ENCODE measurements around the gene LAPTM5.

LAPTM5 gene

DNA sequence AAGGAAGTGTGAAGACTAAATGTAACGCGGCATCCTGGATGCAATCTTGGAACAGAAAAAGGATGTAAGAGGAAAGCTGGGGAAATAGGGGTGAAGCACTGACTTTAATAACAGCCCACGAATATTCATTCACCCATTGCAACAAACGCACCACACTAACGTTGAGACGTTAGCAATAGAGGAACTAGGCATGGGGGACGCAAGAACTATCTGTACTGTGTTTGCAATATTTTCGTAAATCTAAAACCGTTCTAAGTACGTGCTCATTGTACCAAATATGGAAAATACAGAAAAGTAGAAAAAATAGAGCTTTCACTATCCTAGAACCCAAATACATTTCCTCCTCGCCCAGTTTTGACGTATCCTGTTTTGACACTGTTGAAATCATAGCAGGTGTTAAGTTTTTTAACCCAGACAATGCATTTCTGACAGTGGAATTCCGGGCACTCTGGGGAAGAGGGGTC, 3.9 kb downstream of the LAPTM5 start:
- Histone ChIP-seq H3K14ac (ENCODE audit: low read length) (no peak overlapping the region), H4K12ac (ENCODE audit: low read depth, low read length) (no peak overlapping the region), H2AK5ac (ENCODE audit: low read length) (no peak overlapping the region), H3K79me1 (ENCODE audit: low read length) (peaks cover 7% of the 10 kb centered on the region), H3K18ac (ENCODE audit: low read length) (no peak overlapping the region), H4K8ac (ENCODE audit: low read depth, low read length) (no peak overlapping the region), H3K4me1 (ENCODE audit: control insufficient read depth in 1 of 2, insufficient read depth in 2 of 2, low read length in 2 of 2) (peaks cover 16 to 18% of the 10 kb centered on the region in 2 experiments), H4K91ac (ENCODE audit: low read depth, low read length) (no peak overlapping the region), H3K23ac (ENCODE audit: low read length) (no peak overlapping the region), H3K27me3 (ENCODE audit: insufficient read depth, low read length) (no peaks in the 10 kb centered on the region), H3K36me3 (ENCODE audit: control insufficient read depth in 1 of 2, insufficient read depth in 2 of 2, low read length in 2 of 2) (no peaks in the 10 kb centered on the region), H2AFZ (ENCODE audit: insufficient read depth, low read length, poor library complexity) (no peak overlapping the region), H3K27ac (ENCODE audit: low read depth, low read length) (no peak overlapping the region), H3K79me2 (ENCODE audit: control insufficient read depth, insufficient read depth, low read length, poor library complexity) (no peaks in the 10 kb centered on the region), H3K4me2 (ENCODE audit: low read length) (no peak overlapping the region), H3K9me3 (ENCODE audit: insufficient read depth, low read depth, low read length) (no peaks in the 10 kb centered on the region), H3K9ac (ENCODE audit: low read length) (no peak overlapping the region), H2BK12ac (ENCODE audit: low read length) (no peak overlapping the region), H3K4ac (ENCODE audit: low read depth, low read length) (no peak overlapping the region), H2BK120ac (ENCODE audit: insufficient read depth, low read length, poor library complexity) (no peak overlapping the region), H3K4me3 (ENCODE audit: low read depth, low read length) (no peak overlapping the region), H2BK5ac (ENCODE audit: low read depth, low read length, poor library complexity) (no peak overlapping the region)
- no CpG with 5 or more reads among the region's 13 CpGs for WGBS (ENCODE audit: extremely low coverage, insufficient coverage, insufficient read length)
- DNase-seq, result peak in 1 of 2 donors; percentile 22

DNA sequence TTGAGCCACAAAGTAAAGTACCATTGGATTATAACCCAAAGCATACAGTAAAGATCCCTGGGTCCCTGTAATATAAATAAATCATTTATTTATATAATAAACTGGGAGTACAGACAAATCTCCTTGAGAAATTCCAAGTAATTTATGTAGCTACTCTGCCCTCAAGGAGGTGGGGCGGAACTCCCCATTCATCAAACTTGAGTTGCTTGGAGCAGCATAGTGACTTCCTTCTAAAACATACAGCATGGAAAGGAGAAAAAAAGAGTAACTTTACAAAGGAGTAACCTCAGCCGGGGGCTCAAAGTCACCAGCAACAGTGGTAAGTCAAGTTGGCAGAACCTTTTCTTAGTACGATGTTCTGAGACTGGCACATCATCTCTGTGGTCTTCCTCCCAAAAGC, 4.5 kb downstream of the LAPTM5 start:
- Histone ChIP-seq H3K4me2 (ENCODE audit: low read length) (no peak overlapping the region), H3K79me2 (ENCODE audit: control insufficient read depth, insufficient read depth, low read length, poor library complexity) (peaks cover 1% of the 10 kb centered on the region), H3K27me3 (ENCODE audit: insufficient read depth, low read length) (no peaks in the 10 kb centered on the region), H2AK5ac (ENCODE audit: low read length) (no peak overlapping the region), H2BK12ac (ENCODE audit: low read length) (no peak overlapping the region), H3K4me3 (ENCODE audit: low read depth, low read length) (no peak overlapping the region), H2BK5ac (ENCODE audit: low read depth, low read length, poor library complexity) (no peak overlapping the region), H2AFZ (ENCODE audit: insufficient read depth, low read length, poor library complexity) (no peak overlapping the region), H4K8ac (ENCODE audit: low read depth, low read length) (no peak overlapping the region), H3K27ac (ENCODE audit: low read depth, low read length) (no peak overlapping the region), H3K9me3 (ENCODE audit: insufficient read depth, low read depth, low read length) (no peaks in the 10 kb centered on the region), H3K18ac (ENCODE audit: low read length) (no peak overlapping the region), H4K12ac (ENCODE audit: low read depth, low read length) (no peak overlapping the region), H3K23ac (ENCODE audit: low read length) (no peak overlapping the region), H3K4ac (ENCODE audit: low read depth, low read length) (no peak overlapping the region), H3K4me1 (ENCODE audit: control insufficient read depth in 1 of 2, insufficient read depth in 2 of 2, low read length in 2 of 2) (peaks cover 18 to 21% of the 10 kb centered on the region in 2 experiments), H3K79me1 (ENCODE audit: low read length) (peaks cover 9% of the 10 kb centered on the region), H3K9ac (ENCODE audit: low read length) (no peak overlapping the region), H3K36me3 (ENCODE audit: control insufficient read depth in 1 of 2, insufficient read depth in 2 of 2, low read length in 2 of 2) (no peaks in the 10 kb centered on the region), H2BK120ac (ENCODE audit: insufficient read depth, low read length, poor library complexity) (no peak overlapping the region), H3K14ac (ENCODE audit: low read length) (no peak overlapping the region), H4K91ac (ENCODE audit: low read depth, low read length) (no peak overlapping the region)
- WGBS (ENCODE audit: extremely low coverage, insufficient coverage, insufficient read length), result no CpG with 5 or more reads among the region's 3 CpGs
- no peak for DNase-seq

GRCh38 chr1:30752651-30752908, 5.0 kb downstream of the LAPTM5 start:
- no CpG with 5 or more reads among the region's 9 CpGs for WGBS (ENCODE audit: extremely low coverage, insufficient coverage, insufficient read length)

DNA sequence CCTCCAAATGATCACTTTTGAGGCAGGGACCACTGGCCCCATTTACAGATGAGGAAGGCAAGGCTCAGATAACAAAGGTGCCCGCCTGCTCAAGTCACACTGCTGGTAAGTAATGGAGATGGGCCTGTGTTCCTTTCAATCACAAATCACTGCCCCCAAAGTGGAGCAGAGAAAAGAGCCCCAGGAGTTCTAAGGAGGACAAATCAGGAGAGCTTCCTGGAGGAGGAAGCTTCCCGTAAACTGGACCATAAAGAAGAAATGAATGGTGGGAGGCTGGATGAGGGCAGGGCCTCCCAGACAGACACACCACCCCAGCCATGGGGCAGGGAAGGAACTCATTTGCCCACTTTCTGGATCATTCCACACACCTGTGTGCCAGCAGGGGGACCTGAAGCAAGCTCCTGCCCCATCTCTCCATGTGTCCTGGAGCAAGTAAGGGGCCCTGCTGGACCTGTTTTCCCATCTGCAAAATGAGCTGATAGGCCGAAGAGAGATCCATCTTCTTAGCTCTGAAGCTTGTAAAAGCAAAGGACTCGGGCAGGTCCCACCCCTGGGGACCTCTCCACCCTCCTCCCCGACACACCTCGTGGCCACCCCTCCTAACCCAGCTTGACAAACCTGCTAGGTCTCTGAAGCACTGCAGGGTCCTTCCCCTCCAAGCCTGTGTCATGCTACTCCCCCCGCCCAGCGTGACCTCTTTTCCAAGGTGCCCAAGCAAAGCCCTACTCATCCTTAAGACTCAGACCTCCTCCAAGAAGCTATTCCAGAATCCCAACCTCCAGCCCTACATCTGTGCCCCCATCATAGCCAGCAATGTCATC, 5.5 kb downstream of the LAPTM5 start:
- peaks cover 1% of the 10 kb centered on the region for H3K79me2 ChIP-seq (ENCODE audit: control insufficient read depth, insufficient read depth, low read length, poor library complexity)
- no peak overlapping the region for H2AFZ ChIP-seq (ENCODE audit: insufficient read depth, low read length, poor library complexity)
- H4K8ac ChIP-seq (ENCODE audit: low read depth, low read length), result no peak overlapping the region
- H3K27ac ChIP-seq (ENCODE audit: low read depth, low read length), result no peak overlapping the region
- H3K36me3 ChIP-seq (ENCODE audit: control insufficient read depth in 1 of 2, insufficient read depth in 2 of 2, low read length in 2 of 2), result no peaks in the 10 kb centered on the region
- no peaks in the 10 kb centered on the region for H3K27me3 ChIP-seq (ENCODE audit: insufficient read depth, low read length)
- no peak overlapping the region for H2BK12ac ChIP-seq (ENCODE audit: low read length)
- no peak for DNase-seq
- H2AK5ac ChIP-seq (ENCODE audit: low read length), result peak overlapping the region; percentile 26
- H3K4ac ChIP-seq (ENCODE audit: low read depth, low read length), result no peak overlapping the region
- no peak overlapping the region for H3K18ac ChIP-seq (ENCODE audit: low read length)
- H3K9ac ChIP-seq (ENCODE audit: low read length), result no peak overlapping the region
- no CpG with 5 or more reads among the region's 8 CpGs for whole genome bisulfite sequencing (ENCODE audit: extremely low coverage, insufficient coverage, insufficient read length)
- H3K4me3 ChIP-seq (ENCODE audit: low read depth, low read length), result no peak overlapping the region
- no peak overlapping the region for H4K91ac ChIP-seq (ENCODE audit: low read depth, low read length)
- peaks cover 6% of the 10 kb centered on the region for H3K79me1 ChIP-seq (ENCODE audit: low read length)
- peak overlapping the region; percentile 8 for H4K12ac ChIP-seq (ENCODE audit: low read depth, low read length)
- H2BK5ac ChIP-seq (ENCODE audit: low read depth, low read length, poor library complexity), result no peak overlapping the region
- peaks cover 12 to 18% of the 10 kb centered on the region in 2 experiments for H3K4me1 ChIP-seq (ENCODE audit: control insufficient read depth in 1 of 2, insufficient read depth in 2 of 2, low read length in 2 of 2)
- H3K14ac ChIP-seq (ENCODE audit: low read length), result no peak overlapping the region
- no peaks in the 10 kb centered on the region for H3K9me3 ChIP-seq (ENCODE audit: insufficient read depth, low read depth, low read length)
- H3K23ac ChIP-seq (ENCODE audit: low read length), result no peak overlapping the region
- H3K4me2 ChIP-seq (ENCODE audit: low read length), result no peak overlapping the region
- H2BK120ac ChIP-seq (ENCODE audit: insufficient read depth, low read length, poor library complexity), result no peak overlapping the region

More at GRCh38 chr1:30752651-30752908, 5.0 kb downstream of the LAPTM5 start:
- Histone ChIP-seq H3K79me1 (ENCODE audit: low read length) (peaks cover 9% of the 10 kb centered on the region), H3K4me1 (ENCODE audit: control insufficient read depth in 1 of 2, insufficient read depth in 2 of 2, low read length in 2 of 2) (peaks cover 18 to 23% of the 10 kb centered on the region in 2 experiments), H2BK12ac (ENCODE audit: low read length) (no peak overlapping the region), H3K4me3 (ENCODE audit: low read depth, low read length) (no peak overlapping the region), H4K8ac (ENCODE audit: low read depth, low read length) (no peak overlapping the region), H3K9me3 (ENCODE audit: insufficient read depth, low read depth, low read length) (no peaks in the 10 kb centered on the region), H2AFZ (ENCODE audit: insufficient read depth, low read length, poor library complexity) (no peak overlapping the region), H3K9ac (ENCODE audit: low read length) (no peak overlapping the region), H3K79me2 (ENCODE audit: control insufficient read depth, insufficient read depth, low read length, poor library complexity) (peaks cover 1% of the 10 kb centered on the region), H4K12ac (ENCODE audit: low read depth, low read length) (no peak overlapping the region), H3K4ac (ENCODE audit: low read depth, low read length) (no peak overlapping the region), H3K27me3 (ENCODE audit: insufficient read depth, low read length) (no peaks in the 10 kb centered on the region), H3K36me3 (ENCODE audit: control insufficient read depth in 1 of 2, insufficient read depth in 2 of 2, low read length in 2 of 2) (no peaks in the 10 kb centered on the region), H3K27ac (ENCODE audit: low read depth, low read length) (no peak overlapping the region), H4K91ac (ENCODE audit: low read depth, low read length) (no peak overlapping the region), H3K4me2 (ENCODE audit: low read length) (no peak overlapping the region), H3K23ac (ENCODE audit: low read length) (no peak overlapping the region), H3K14ac (ENCODE audit: low read length) (no peak overlapping the region), H2BK120ac (ENCODE audit: insufficient read depth, low read length, poor library complexity) (no peak overlapping the region), H3K18ac (ENCODE audit: low read length) (no peak overlapping the region), H2AK5ac (ENCODE audit: low read length) (no peak overlapping the region), H2BK5ac (ENCODE audit: low read depth, low read length, poor library complexity) (no peak overlapping the region)
- no peak for DNase-seq
